ENCODE results near the gene HOXC11. TPM values are rescaled to one million over a fixed set of nuclear protein-coding genes. Genes with fewer than 3 reads are reported as not detected.

The HOXC11 gene
- total RNA-seq, 1 donor from 2014 or later = not detected

- intact Hi-C loops (cut with micrococcal nuclease) = no loop called here
- ATAC-seq (no peak), DNase-seq (no peak)
Observed at GRCh38 chr12:53980802-53981496, 8.0 kb downstream of the HOXC11 start.

GRCh38 chr12:53981634-53982565 lies 9.0 kb downstream of the HOXC11 start:
- ATAC-seq (no peak), DNase-seq (no peak)
- intact Hi-C loops (cut with micrococcal nuclease) = no loop called here

- no peak for DNase-seq
- intact Hi-C loops (cut with micrococcal nuclease) = no loop called here
- ATAC-seq = no peak
Observed at GRCh38 chr12:53982648-53983567, 10.0 kb downstream of the HOXC11 start.

GRCh38 chr12:53983568-53983949 lies 10.6 kb downstream of the HOXC11 start:
- no peak for ATAC-seq
- no peak for DNase-seq
- intact Hi-C loops (cut with micrococcal nuclease) = no loop called here

- intact Hi-C loops (cut with micrococcal nuclease) = no loop called here
- no peak for DNase-seq
- no peak for ATAC-seq
Observed at GRCh38 chr12:53983950-53984572, 11.1 kb downstream of the HOXC11 start.

- intact Hi-C loops (cut with micrococcal nuclease) = no loop called here
- peak; percentile 39 for ATAC-seq
Observed at GRCh38 chr12:53984901-53985691, 12.2 kb downstream of the HOXC11 start, which contains the start of gene HOXC10. TSS of gene HOXC10 (plus strand) at chr12:53985146. CDS start at chr12:53985260, 114 bp downstream.

GRCh38 chr12:53985692-53985993 lies 12.7 kb downstream of the HOXC11 start:
- DNase-seq (no peak), ATAC-seq (no peak)
- intact Hi-C loops (cut with micrococcal nuclease) = no loop called here

More at GRCh38 chr12:53984901-53985691, 12.2 kb downstream of the HOXC11 start, which contains the start of gene HOXC10:
- peak; percentile 77 for DNase-seq

GRCh38 chr12:53985994-53986685 lies 13.2 kb downstream of the HOXC11 start:
- DNase-seq (no peak), ATAC-seq (no peak)
- intact Hi-C loops (cut with micrococcal nuclease) = no loop called here

- intact Hi-C loops (cut with micrococcal nuclease) = no loop called here
- DNase-seq = no peak
- ATAC-seq = no peak
Observed at GRCh38 chr12:53986686-53987483, 14.0 kb downstream of the HOXC11 start.

- intact Hi-C loops (cut with micrococcal nuclease) = no loop called here
- DNase-seq = no peak
- ATAC-seq = no peak
Observed at GRCh38 chr12:53987787-53988230, 14.9 kb downstream of the HOXC11 start.

GRCh38 chr12:53988541-53989226 lies 15.8 kb downstream of the HOXC11 start:
- ATAC-seq (no peak), DNase-seq (no peak)
- intact Hi-C loops (cut with micrococcal nuclease) = no loop called here

GRCh38 chr12:53989227-53990113 lies 16.5 kb downstream of the HOXC11 start:
- ATAC-seq (no peak), DNase-seq (no peak)
- intact Hi-C loops (cut with micrococcal nuclease) = no loop called here

GRCh38 chr12:53990311-53991076 lies 17.6 kb downstream of the HOXC11 start:
- ATAC-seq (no peak), DNase-seq (no peak)
- intact Hi-C loops (cut with micrococcal nuclease) = no loop called here

- intact Hi-C loops (cut with micrococcal nuclease) = no loop called here
- ATAC-seq = no peak
- DNase-seq = no peak
Observed at GRCh38 chr12:53991077-53991460, 18.1 kb downstream of the HOXC11 start.
